ENCODE measurements around the gene PCDH9.

DNA sequence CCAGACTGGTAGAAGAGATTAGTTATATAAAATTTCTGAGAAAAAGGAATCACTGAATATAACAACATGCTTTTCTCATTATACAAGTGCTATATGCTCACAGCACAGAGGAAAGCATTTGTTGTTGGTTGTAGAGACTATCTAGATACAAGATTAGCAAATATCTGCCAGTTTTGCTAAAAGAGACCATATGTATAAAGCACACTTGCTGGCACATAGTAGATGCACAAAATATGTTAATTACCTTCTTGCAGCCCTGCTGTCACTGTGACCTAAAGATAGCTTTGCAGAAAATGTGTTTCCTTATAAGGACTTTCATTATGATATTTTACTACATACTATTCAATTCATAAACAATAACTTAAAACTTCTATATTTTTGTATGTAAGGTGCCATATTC, 755.1 kb downstream of the PCDH9 start:
- TF ChIP-seq, protein P1, sequence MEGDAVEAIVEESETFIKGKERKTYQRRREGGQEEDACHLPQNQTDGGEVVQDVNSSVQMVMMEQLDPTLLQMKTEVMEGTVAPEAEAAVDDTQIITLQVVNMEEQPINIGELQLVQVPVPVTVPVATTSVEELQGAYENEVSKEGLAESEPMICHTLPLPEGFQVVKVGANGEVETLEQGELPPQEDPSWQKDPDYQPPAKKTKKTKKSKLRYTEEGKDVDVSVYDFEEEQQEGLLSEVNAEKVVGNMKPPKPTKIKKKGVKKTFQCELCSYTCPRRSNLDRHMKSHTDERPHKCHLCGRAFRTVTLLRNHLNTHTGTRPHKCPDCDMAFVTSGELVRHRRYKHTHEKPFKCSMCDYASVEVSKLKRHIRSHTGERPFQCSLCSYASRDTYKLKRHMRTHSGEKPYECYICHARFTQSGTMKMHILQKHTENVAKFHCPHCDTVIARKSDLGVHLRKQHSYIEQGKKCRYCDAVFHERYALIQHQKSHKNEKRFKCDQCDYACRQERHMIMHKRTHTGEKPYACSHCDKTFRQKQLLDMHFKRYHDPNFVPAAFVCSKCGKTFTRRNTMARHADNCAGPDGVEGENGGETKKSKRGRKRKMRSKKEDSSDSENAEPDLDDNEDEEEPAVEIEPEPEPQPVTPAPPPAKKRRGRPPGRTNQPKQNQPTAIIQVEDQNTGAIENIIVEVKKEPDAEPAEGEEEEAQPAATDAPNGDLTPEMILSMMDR (IDR thresholded peaks at IDR 0.05), result no peak
- TF ChIP-seq POLR2A (IDR thresholded peaks at IDR 0.05), result no peak
